Suppressor macrophage (primary cell): ENCODE results near the gene EVA1C.
A peak's percentile ranks its signal among the peaks of the same experiment; 100 is the strongest.
"Not testable (repeated sequence)": the region's sequence is repeated elsewhere in the genome, so short reads cannot be mapped to it uniquely, and the experiment has no call there.

Source experiments
- DNase-seq, 4 experiments: peaks; one replicate each; pipeline ENCODE4 v3.0.0-alpha.2; 2020 to 2022

EVA1C gene

DNA sequence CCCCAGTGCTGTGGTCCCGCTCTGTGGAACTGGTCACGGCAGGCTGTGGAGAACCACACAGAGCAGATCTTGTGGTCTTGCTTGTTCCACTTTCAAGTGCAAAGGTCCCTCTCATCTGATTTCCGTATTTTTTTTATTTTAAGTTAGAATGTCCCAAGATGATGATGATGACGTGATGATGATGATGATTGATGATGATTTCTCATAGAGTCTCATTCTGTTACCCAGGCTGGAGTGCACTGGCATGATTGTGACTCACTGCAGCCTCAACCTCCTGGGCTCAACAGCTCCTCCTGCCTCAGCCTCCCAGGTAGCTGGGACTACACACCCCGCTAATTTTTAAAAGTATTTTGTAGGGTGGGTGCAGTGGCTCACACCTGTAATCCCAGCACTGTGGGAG, 12.2 kb downstream of the EVA1C start:
- no peak for DNase-seq

DNA sequence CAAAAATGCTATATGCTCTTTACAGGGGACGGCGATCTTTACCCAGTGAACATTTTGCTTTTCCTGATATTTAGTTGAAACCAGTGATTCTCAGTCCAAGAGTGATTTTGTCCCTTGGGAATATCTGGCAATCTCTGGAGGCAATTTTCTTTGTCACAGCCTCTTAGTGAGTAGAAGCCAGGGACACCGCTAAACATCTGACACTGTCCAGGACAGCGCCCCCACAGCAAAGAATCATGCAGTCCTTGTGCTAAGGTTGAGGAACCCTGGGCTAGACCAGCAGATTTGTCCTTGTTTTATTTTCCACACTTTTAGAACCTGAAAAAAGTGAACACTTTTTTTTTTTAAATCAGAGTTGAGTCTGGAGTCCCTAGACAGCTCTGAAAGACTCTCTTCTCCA, 13.1 kb downstream of the EVA1C start:
- no peak for DNase-seq

DNA sequence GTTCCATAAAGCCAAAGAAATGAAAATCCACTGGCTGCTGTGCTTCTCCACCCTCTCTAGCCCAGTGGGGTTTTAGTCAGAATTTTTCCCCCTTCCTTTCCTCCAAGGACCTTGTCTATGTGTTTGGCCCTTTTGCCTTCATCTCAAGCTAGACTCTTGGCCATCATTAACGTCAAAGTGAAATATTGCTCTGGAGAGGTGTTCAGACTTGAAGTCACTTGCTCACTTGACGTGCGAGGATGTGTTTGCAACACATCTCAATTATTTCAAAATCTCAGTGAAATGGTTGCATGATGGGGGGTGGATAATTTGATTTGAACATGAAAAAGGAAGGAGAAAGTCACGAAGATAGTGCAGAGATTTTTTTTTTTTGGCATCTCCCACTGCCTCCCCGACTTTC, 13.6 kb downstream of the EVA1C start:
- no peak for DNase-seq

DNA sequence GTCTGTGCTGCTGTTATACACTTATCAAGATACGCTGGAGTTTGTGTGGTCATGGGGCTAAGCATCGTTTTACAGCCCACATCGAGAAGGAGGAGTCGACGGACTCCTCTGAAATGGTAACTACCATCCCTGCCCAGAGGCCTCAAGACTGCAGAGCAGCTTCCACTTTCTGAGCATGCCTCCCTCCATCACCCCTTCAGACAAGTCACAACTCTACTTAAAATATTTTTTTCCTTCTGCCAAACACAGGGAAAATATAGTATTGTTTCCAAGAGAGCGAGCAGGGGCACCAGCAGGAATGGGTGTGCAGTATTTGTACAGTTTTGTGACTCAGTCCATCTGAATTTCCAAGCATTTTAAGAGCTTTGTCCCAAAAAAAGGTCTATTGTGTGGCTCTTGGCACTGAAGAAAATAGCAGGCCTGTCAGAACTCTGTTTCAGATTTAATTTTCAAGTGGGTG, 14.1 kb downstream of the EVA1C start:
- no peak for DNase-seq

DNA sequence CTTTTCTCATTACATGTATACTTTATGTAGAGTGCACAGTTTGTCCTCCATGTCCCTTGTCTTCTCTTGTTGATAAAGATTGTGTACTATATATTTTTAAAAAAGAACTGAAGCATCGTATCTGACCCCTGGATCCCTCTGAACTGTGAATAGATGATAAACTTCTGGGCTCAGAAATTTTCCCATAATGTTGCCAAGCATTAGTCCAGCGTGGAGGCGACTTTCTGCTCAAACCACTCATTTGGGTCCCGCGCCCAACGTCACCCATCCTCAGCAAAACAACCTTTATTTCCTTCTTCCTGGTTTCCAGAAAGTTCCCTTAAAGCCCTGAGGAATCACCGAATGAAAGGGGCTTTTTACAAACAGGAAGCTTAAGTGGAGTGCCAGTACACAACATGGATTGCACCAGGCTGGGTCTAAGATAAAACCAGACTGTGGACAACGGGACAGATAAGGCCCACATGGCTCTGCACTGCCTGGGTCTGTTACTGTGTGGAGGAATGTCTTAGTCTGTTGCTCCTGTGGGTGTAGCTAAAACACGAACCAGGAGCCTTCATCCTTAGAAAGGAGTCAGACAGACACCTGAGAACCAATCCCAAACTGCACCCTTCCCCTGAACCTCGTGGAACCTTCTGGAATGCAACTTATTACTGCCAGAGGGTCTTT, 15.6 kb downstream of the EVA1C start:
- no peak for DNase-seq

DNA sequence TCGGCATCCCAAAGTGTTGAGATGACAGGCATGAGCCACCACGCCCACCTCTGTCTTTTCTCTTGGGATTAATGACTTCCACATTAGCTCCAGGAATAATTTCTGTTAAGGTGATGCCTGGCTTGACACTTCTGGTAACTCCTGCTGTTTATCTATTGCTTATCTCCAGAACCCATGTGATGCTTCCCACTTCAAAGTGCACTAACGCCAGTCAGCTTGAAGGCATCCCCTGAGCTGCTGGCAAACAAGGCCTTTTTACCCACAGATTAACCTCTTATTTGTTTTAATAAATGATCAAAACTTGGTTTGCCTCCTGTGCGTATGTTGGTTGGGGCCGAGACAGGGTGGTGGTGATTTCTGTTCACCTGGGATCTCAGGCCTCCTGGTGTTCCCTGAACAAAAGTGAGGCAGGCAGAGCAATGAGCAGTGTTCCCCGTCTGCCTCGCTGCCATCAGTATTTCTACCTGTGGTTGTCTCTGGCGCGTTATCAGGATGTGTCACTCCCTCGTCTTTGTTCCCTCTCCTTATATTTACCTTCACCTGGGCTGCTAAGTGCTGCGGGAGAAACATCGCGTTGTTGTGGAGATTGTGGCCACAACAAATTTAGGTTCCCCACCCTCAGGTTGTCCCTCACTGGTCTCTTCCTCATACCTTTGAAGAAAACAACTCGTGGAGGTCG, 20.6 kb downstream of the EVA1C start:
- DNase-seq, result not testable (repeated sequence)

DNA sequence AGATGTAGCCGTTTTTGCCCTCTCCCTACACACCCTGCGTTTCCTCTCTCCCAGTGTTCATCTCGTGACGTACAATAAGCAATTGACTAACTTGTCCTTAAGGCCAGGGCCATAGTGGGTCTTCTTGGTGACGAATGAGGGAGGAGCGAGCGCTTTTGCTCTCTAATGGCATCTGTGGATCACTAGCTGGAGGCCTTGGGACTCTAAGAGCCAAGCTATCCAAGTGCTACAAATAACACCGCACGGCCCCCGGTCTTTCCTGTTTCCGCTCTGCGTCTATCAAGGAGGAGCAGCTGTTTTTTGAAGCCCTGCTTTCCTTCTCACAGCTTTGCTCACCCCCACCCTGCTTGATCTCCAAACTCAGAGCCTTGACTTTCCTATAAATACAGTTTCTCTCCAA, 25.2 kb downstream of the EVA1C start:
- DNase-seq, result peak in 2 of 4 experiments; percentile 4 to 21

DNA sequence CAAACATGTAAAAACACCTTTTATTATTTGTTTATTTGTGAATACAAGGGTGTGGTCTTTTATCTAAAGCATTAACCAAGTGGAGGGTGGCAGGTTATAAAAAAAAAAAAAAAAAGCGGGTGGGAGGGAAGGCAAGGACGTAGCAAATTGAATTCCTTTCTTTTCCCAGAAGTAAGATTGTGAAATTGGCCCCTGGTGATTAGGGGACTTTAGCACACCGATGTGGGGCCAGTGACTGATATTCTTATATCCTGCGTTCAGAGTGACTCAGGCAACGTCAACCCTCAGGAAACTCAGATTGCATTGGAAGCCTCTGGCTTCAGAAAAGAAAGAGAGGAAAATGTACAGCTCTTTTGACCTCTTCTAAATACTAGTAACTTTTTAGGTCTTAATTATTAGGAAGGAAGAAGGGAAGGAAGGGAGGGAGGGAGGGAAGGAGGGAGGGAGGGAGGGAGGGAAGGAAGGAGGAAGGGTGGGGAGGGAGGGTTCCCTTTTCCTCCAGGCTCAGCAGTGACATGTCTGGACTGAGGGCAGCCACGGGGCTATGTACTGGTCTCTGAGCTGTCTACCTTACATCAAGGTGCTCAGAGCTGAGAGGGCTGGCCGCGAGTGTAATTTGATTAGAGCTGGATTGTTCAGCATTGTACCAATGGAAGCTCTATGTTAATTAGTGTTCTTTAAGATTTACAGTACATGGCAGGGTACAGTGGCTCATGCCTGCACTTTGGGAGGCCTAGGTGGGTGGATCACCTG, 30.2 kb downstream of the EVA1C start:
- no peak for DNase-seq

DNA sequence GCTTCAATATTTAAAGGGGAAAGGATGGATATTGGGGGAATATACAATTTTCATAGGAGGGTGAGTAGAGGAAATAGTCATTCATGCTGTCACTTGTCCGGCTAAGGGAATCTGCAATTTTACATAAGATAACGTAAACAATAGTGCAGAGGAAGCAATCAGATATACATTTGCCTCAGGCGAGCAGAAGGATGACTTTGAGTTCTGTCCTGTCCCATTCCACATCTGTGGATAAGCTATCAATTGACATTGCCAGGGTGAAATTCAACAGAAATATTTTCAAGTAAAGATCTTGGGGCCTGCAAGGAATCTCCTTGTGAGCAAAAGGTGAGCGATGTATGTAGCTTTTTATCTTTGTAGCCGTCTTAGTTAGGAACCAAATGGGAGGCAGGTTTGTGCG, 32.6 kb downstream of the EVA1C start:
- DNase-seq, result no peak

DNA sequence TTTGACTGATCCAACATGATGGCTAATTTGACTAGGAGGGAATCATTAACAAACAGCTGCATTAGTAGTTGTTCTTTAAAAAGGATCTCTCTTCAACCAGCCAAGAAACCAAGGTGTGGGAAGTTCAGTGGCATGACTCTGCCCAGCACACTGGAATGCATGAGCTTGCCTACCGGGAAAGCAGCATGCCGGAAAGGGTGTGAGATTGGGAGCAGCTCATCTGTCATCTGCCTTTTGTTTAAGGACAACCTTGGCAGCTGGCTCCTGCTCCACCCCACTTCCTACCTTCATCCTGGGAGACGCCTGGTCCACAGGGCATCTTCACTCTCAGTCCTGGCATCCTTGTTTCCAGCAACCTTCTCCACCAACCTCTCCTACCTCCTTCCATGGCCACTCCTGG, 33.9 kb downstream of the EVA1C start:
- not testable (repeated sequence) for DNase-seq

DNA sequence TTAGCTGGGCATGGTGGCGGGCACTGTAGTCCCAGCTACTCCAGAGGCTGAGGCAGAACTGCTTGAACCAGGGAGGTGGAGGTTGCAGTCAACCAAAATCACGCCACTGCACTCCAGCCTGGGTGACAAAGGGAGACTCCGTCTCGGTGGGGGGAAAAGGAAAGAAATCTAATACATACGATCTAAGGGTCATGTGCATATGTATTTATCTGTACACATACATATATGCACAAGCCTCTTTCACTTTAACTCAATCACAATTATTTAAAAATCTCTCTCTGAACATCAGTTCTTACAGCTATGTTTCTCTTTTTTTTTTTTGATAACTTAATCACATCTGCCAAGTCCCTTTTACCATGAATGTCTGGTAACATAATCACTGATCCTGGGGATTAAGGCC, 34.7 kb downstream of the EVA1C start:
- no peak for DNase-seq

DNA sequence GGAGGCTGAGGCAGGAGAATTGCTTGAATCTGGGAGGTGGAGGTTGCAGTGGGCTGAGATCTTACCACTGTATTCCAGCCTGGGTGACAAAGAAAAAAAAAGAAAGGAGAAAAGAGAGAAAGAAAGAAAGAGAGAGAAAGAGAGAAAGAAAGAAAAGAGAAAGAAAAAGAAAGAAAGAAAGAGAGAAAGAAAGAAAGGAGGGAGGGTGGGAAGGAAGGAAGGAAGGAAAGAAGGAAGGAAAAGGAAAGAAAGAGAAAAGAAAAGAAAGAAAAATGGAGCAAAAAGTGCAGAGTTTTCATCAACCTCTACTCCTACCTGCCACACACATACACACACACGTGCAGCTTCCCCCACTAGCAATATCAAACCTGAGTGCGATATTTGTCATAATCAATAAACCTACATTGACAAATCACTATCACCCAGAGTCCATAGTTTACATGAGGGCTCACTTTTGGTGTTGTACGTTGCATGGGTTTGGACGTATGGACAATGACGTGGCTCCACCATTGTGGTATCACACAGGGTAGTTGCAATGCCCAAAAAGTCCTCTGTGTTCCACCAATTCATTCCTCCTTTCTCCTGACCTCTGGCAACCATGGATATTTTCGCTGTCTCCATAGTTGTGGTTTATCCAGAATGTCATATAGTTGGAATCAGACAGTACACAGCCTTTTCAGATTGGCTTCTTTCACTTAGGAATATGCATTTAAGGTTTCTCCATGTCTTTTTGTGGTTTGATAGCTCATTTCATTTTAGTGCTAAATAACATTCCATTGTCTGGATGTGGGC, 36.5 kb downstream of the EVA1C start:
- DNase-seq, result no peak

DNA sequence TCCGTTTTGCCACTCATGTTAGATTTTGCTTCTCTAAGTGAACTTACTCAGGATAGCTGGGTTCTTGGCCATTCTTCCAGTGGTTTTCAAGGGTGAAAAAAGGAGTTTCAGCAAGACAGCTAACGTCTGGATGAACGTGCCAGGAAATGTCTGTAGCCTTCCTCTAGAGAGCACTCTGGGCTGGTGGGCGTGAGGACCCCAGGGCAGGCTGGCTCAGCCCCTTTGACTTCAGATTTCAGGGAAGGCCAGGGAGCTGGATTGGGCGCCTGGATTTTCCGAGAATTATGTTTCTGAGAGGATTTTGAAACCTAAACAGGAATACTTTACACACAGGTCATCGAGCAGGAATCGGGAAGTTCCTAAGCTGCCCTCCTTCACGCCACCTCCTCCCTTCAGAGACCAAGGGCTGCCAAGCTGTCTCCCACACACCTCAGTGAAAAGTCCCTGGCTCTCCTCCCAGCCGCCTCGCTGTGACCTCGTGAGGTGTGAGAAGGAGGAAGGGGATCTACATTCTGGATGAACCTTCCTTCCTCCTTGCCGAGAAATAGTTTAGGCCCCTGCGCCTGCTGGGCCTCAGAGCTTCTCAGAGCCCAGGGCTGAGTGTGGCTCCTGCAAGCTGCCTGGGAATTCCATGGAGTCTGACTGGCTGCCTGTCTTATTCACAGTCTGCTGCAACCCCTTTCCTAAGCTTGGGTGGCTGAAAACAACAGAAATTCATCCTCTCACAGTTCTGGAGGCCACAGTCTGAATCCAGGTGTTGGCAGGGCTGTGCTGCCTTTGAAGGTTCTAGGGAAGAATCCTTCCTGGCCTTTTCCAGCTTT, 38.6 kb downstream of the EVA1C start:
- DNase-seq, result not testable (repeated sequence)

DNA sequence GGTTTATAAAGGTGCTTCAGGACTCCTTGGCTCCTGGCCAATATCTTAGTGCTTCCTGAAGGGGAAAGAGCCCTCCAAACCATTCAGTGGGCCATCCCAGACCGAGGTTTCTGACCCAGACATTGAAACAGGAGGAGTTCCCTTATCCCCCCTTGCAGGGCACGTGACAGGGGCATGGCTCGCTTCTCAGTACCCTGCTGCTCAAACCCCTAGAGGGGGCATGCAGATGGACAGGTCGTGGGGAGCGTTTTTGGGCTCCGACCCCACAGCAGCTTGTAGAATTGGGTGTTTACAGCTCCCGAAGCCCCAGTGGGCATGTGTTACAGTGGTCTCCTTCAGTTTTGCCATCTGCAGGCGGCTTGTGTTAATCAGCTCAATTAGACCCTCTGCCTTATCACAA, 39.7 kb downstream of the EVA1C start:
- not testable (repeated sequence) for DNase-seq

DNA sequence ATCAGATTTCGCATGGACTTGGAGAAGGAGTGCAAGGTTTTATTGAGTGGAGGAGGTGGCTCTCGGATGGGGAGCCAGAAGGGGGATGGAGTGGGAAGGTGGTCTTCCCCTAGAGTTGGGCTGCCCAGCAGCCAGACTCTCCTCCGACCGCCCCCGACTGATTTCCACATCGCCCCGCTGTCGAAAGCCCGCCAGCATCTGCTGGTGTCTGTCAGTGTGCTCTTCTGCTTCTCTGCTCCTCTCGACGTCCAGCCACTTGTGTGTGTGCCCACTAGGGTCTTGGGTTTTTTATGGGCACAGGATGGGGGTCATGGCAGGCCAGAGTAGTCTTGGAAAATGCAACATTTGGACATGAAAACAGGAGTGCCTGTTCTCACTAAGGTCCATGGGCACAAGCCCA, 40.1 kb downstream of the EVA1C start:
- DNase-seq, result no peak

DNA sequence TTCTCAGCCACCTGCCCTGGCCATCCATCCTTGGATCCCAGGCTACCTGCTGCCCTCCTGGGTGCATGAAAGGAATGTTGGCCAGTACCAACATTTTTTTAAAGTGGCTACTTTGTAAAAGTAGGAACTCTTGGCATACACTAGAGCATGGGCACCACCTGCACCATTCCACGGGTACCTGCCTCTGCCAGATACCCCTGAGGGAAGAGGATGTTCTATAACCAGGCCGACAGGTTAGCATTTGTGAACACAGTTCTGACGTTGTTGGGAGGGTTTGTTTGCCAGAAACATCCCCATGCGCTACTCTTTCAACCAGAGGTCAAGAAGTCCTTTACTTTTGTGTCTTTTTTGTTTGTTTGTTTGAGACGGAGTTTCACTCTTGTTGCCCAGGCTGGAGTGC, 43.0 kb downstream of the EVA1C start:
- no peak for DNase-seq

DNA sequence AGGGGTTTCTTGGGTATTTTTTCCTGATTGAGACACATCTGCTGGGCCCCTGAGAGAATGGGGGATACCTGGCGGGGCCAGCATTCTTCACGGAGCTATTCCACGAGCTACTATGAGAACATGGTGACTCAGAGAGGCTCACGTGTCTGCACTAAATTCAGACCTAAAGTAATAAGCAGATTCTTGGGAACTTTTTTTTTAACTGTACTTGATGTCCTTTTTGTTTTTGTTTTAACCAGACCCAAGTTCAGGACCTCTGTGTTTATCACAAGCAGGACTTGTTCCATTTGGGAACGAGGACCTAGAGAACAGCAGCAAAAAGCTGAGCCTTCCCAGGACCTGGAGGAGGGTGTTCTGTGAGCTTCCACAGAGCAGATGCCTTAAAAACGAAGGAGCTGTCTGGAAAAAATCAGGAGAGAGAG, 44.0 kb downstream of the EVA1C start:
- DNase-seq, result no peak

DNA sequence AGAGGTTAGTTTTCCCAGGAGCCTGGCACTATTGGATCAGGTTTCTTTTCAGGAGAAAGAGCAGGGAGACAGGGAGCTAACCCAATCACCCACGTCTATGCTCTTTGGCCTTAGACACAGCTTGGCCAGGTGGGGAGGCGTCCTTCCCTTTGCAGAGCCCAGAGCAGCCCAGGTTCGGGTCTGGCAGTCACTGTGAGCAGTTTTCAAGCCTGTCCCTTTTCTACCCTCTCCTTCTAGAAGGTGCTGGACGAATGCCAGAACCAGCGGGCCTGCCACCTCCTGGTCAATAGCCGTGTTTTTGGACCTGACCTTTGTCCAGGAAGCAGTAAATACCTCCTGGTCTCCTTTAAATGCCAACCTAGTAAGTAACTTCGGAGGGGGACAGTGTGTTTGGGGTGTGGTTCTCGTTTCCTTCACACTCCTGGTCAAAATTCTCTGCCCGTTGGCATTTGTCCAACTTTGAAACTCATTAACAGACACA, 44.9 kb downstream of the EVA1C start:
- DNase-seq, result no peak

DNA sequence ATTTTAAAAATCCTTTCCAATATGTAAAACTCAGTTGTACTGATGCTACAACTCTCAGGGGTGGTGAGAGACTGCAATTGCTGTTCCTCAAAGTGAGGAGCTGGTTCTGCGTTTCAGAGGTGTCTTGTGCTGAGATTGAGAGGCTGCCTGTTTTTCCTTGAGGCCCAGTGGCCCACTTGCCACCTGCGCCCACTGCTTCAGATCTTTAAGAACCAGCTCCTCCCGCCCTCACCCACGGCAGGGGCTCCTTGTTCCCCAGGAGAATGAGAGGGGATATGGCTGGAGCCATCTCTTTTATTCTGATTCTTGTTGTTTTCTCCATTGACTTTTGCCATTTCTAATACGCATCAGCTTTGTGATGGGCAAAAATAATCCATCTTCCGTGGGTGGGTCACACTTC, 45.5 kb downstream of the EVA1C start:
- DNase-seq, result no peak

DNA sequence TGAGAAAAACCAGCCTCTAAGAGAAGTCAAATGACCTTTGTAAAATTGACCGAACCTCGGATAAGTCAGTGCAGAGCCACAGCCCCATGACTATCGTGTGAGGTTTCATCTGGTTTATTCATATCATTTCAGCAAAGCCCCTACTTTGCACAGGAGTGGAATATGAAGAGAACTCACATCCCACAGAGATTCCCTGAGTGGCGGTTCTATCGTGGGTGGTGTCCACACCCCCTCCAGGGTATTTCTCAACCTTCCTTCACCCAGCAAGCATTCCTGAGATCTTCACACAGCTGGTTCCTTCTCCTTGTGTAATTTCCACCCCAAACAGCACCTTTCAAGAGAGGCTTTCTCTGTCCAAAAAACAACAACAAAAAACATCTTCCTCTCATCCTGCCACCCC, 47.5 kb downstream of the EVA1C start:
- DNase-seq, result peak in 3 of 4 experiments; percentile 11 to 24 (median 17)

DNA sequence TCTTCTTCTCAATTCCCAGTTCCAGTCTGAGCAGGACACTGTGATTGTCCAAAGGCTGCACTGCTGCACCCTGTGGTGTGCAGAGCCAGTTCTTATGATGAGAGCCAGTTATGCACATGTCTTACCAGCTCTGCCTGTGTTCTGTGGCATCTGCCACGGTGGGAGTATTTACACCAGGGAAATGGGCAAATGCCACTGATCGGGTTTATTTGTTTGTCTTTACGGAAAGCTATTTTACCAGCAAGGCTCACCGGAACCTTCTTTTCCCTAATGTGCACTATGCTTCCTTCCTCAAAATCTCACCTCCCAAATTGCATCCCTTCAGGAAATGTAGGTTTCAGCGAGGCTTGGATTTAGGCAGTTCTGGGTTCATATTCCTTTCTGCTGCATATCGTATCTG, 49.0 kb downstream of the EVA1C start:
- no peak for DNase-seq

DNA sequence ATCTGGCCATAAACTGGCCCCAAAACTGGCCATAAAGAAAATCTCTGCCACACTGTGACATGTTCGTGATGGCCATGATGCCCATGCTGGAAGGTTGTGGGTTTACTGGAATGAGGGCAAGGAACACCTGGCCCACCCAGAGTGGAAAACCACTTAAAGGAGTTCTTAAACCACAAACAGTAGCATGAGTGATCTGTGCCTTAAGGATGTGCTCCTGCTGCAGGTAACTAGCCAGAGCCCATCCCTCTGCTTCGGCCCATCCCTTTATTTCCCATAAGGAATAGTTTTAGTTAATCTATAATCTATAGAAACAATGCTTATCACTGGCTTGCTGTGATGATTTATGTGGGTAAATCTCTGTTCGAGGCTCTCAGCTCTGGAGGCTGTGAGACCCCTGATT, 50.1 kb downstream of the EVA1C start:
- DNase-seq, result not testable (repeated sequence)
